Measurements from ENCODE around the gene ITGB5.

ITGB5 gene

DNA sequence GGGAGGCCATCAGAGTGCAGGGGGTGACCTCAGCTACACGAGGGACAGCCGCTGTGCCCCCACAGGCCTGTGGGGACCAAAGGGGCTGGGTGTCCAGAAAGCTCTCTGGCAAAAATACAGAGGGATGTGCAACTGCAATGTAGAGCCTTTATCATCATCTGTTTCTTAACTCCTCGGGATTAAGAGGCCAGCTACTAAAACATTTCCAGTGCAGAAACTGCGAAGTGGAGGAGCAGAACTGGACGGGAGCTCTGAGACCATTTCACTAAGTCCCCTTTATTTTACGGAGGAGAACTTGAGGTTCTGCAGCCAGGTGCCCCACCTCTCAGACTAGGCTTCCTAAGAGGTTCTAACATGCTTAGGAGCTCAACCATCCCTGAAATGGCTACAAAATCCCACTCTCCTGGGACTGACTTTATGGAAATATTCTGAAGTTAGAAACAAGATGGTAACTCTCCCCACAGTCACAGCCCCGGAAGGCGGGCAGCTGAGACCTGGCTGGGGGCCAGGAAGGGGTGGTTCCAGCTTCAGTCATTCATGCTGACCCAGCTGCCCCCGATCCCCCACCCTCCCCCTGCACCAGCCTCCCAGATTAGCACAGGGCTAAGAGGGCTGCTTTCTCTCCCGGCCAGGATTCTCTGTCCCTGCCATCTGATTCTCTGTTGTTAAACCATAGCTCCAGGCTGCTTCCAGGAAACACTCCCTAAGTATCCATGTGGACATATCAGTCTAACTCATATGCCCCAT is 116.7 kb downstream of the ITGB5 start:
- no peak for TF ChIP-seq ZBTB7A (IDR thresholded peaks at IDR 0.05; ENCODE audit: low read depth)

- TF ChIP-seq FOXM1 (IDR thresholded peaks at IDR 0.05; ENCODE audit: borderline replicate concordance, low read depth) (no peak), USF1 (IDR thresholded peaks at IDR 0.05) (no peak), EGR1 (IDR thresholded peaks at IDR 0.05) (no peak), TAF1 (IDR thresholded peaks at IDR 0.05; ENCODE audit: low read depth) (no peak), EP300 (IDR thresholded peaks at IDR 0.05; ENCODE audit: borderline replicate concordance) (no peak), MAX (IDR thresholded peaks at IDR 0.05) (no peak), ZBTB7A (IDR thresholded peaks at IDR 0.05; ENCODE audit: low read depth) (no peak), NFIC (IDR thresholded peaks at IDR 0.05) (no peak), CREB1 (IDR thresholded peaks at IDR 0.05; ENCODE audit: low read depth) (no peak), CEBPB (IDR thresholded peaks at IDR 0.05) (no peak), TCF12 (IDR thresholded peaks at IDR 0.05; ENCODE audit: low read depth) (no peak), TEAD4 (IDR thresholded peaks at IDR 0.05) (no peak), YY1 (IDR thresholded peaks at IDR 0.05; ENCODE audit: low read depth) (no peak), RAD21 (IDR thresholded peaks at IDR 0.05; ENCODE audit: low read depth) (no peak)
- TF ChIP-seq, protein P1, sequence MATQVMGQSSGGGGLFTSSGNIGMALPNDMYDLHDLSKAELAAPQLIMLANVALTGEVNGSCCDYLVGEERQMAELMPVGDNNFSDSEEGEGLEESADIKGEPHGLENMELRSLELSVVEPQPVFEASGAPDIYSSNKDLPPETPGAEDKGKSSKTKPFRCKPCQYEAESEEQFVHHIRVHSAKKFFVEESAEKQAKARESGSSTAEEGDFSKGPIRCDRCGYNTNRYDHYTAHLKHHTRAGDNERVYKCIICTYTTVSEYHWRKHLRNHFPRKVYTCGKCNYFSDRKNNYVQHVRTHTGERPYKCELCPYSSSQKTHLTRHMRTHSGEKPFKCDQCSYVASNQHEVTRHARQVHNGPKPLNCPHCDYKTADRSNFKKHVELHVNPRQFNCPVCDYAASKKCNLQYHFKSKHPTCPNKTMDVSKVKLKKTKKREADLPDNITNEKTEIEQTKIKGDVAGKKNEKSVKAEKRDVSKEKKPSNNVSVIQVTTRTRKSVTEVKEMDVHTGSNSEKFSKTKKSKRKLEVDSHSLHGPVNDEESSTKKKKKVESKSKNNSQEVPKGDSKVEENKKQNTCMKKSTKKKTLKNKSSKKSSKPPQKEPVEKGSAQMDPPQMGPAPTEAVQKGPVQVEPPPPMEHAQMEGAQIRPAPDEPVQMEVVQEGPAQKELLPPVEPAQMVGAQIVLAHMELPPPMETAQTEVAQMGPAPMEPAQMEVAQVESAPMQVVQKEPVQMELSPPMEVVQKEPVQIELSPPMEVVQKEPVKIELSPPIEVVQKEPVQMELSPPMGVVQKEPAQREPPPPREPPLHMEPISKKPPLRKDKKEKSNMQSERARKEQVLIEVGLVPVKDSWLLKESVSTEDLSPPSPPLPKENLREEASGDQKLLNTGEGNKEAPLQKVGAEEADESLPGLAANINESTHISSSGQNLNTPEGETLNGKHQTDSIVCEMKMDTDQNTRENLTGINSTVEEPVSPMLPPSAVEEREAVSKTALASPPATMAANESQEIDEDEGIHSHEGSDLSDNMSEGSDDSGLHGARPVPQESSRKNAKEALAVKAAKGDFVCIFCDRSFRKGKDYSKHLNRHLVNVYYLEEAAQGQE (IDR thresholded peaks at IDR 0.05; ENCODE audit: low read depth): no peak
Observed at GRCh38 chr3:124769462-124769861, 117.7 kb downstream of the ITGB5 start.

- TF ChIP-seq ZBTB7A (IDR thresholded peaks at IDR 0.05; ENCODE audit: low read depth) (no peak), CEBPB (IDR thresholded peaks at IDR 0.05) (no peak), TCF12 (IDR thresholded peaks at IDR 0.05; ENCODE audit: low read depth) (no peak), TAF1 (IDR thresholded peaks at IDR 0.05; ENCODE audit: low read depth) (no peak), YY1 (IDR thresholded peaks at IDR 0.05; ENCODE audit: low read depth) (no peak), USF1 (IDR thresholded peaks at IDR 0.05) (peak; percentile 66), EGR1 (IDR thresholded peaks at IDR 0.05) (no peak), CREB1 (IDR thresholded peaks at IDR 0.05; ENCODE audit: low read depth) (no peak), RAD21 (IDR thresholded peaks at IDR 0.05; ENCODE audit: low read depth) (peak; percentile 44), NFIC (IDR thresholded peaks at IDR 0.05) (no peak)
Observed at GRCh38 chr3:124768812-124769211, 118.4 kb downstream of the ITGB5 start.

DNA sequence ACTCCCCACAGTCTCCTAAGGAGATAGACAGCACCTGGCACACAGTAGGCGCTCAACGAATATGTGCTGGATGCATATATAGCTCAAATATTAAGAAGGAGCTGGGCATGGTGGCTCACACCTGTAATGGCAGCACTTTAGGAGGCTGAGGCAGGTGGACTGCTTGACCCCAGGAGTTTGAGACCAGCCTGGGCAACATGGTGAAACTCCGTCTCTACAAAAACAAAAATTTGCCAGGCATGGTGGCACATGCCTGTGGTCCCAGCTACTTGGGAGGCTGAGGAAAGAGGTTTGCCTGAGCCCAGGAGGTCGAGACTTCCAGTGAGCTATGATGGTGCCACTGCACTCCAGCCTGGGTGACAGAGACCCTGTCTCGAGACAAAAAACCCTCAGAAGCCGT is 119.5 kb downstream of the ITGB5 start:
- no peak for TF ChIP-seq FOXM1 (IDR thresholded peaks at IDR 0.05; ENCODE audit: borderline replicate concordance, low read depth)
- TF ChIP-seq USF1 (IDR thresholded peaks at IDR 0.05): no peak
- no peak for TF ChIP-seq EGR1 (IDR thresholded peaks at IDR 0.05)
- no peak for TF ChIP-seq TEAD4 (IDR thresholded peaks at IDR 0.05)
- TF ChIP-seq EP300 (IDR thresholded peaks at IDR 0.05; ENCODE audit: borderline replicate concordance): no peak
- no peak for TF ChIP-seq TAF1 (IDR thresholded peaks at IDR 0.05; ENCODE audit: low read depth)
- no peak for TF ChIP-seq CREB1 (IDR thresholded peaks at IDR 0.05; ENCODE audit: low read depth)
- TF ChIP-seq YY1 (IDR thresholded peaks at IDR 0.05; ENCODE audit: low read depth): no peak
- no peak for TF ChIP-seq MAX (IDR thresholded peaks at IDR 0.05)
- no peak for TF ChIP-seq NFIC (IDR thresholded peaks at IDR 0.05)
- TF ChIP-seq CEBPB (IDR thresholded peaks at IDR 0.05): no peak

DNA sequence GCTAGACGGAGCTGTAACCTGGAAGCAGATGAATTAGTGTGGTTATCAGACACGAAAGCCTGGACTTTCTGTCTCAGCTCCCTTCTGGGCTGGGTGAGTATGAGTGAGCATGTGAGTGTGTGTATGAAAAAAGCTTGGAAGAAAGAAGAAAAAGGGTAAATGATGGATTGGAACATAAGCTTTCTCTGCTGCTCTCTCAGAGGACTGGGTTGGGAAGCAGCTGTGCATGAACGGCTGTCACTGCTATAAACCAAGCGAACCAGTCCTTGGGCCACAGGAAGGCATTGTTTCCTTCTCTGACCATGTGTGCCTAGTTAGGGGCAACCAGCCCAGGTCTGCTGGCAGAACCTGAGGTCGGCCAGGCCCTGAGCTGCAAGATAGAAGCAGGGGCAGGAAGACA is 119.9 kb downstream of the ITGB5 start:
- TF ChIP-seq YY1 (IDR thresholded peaks at IDR 0.05; ENCODE audit: low read depth) (no peak), ZBTB7A (IDR thresholded peaks at IDR 0.05; ENCODE audit: low read depth) (no peak), NFIC (IDR thresholded peaks at IDR 0.05) (no peak), FOXM1 (IDR thresholded peaks at IDR 0.05; ENCODE audit: borderline replicate concordance, low read depth) (no peak), RAD21 (IDR thresholded peaks at IDR 0.05; ENCODE audit: low read depth) (no peak), USF1 (IDR thresholded peaks at IDR 0.05) (no peak), TCF12 (IDR thresholded peaks at IDR 0.05; ENCODE audit: low read depth) (no peak), EP300 (IDR thresholded peaks at IDR 0.05; ENCODE audit: borderline replicate concordance) (no peak), CEBPB (IDR thresholded peaks at IDR 0.05) (no peak), TEAD4 (IDR thresholded peaks at IDR 0.05) (no peak), EGR1 (IDR thresholded peaks at IDR 0.05) (no peak), CREB1 (IDR thresholded peaks at IDR 0.05; ENCODE audit: low read depth) (no peak), TAF1 (IDR thresholded peaks at IDR 0.05; ENCODE audit: low read depth) (no peak), MAX (IDR thresholded peaks at IDR 0.05) (no peak)
- TF ChIP-seq, protein P1 (IDR thresholded peaks at IDR 0.05; ENCODE audit: low read depth): no peak

Data from Ishikawa (cell line).